Thyroid gland (tissue), 4 donors: ENCODE results near the gene S100A9. TPM values are rescaled to one million over a fixed set of nuclear protein-coding genes. Genes with fewer than 3 reads are reported as not detected.
"Not testable (repeated sequence)": the region's sequence is repeated elsewhere in the genome, so short reads cannot be mapped to it uniquely, and the experiment has no call there.

Source experiments
- DNase-seq, 2 donors: peaks; one replicate each; pipeline ENCODE4 v3.0.0-alpha.2; 2019
- H3K27ac ChIP-seq, 3 donors: fragments of 200-600 bp; sonication (generic); 1 replicate in 2 of 3; 2 replicates in 1 of 3; pipeline ENCODE4 v1.5.1; 2016 to 2019; ENCODE audit warnings: mild to moderate bottlenecking in 1 of 3, moderate library complexity in 1 of 3
- H3K27me3 ChIP-seq: fragments of 200-600 bp; sonication (generic); one replicate; pipeline ENCODE4 v1.5.1; 2019
- H3K36me3 ChIP-seq, 2 donors: fragments of 200-600 bp; sonication (generic); one replicate each; pipeline ENCODE4 v1.5.1; 2016 to 2019
- H3K4me1 ChIP-seq, 2 donors: fragments of 200-600 bp; sonication (generic); one replicate each; pipeline ENCODE4 v1.5.1; 2017 to 2019
- H3K4me3 ChIP-seq, 3 donors: fragments of 200-600 bp; sonication (generic); replicated peaks in 1 of 3; 1 replicate in 2 of 3; 2 replicates in 1 of 3; pipeline ENCODE4 v1.5.1; 2016; ENCODE audit warnings: mild to moderate bottlenecking in 1 of 3
- H3K9me3 ChIP-seq: fragments of 200-600 bp; sonication (generic); one replicate; pipeline ENCODE4 v1.5.1; 2017
- POLR2A ChIP-seq, 2 donors: fragments of 450-650 bp; IDR thresholded peaks; one replicate each; pipeline ENCODE4 v1.6.1; 2017; ENCODE audit warnings: antibody characterized with exemption in 2 of 2, mild to moderate bottlenecking in 2 of 2, moderate library complexity in 1 of 2
- WGBS, 2 donors: methylation state at CpG; one replicate each; pipeline ENCODE4 v1.1.5; 2017; 5-methylcytosine and 5-hydroxymethylcytosine counted together
- intact Hi-C: fragments of 100-400 bp; cut with DNase I; formaldehyde crosslinking; loops from one replicate; pipeline ENCODE4 v1.15.1; 2023
- total RNA-seq, 4 donors: library from RNA; depleted of rRNA; stranded (reverse); fragments of >200 nt; gene quantifications; one replicate each; pipeline ENCODE4 v1.2.3, GENCODE V29; 2016
- TF ChIP-seq, protein P1 (sequence below), 6 experiments: fragments of 200-600 bp in 3 of 6; fragments of 450-650 bp in 3 of 6; sonication (generic) in 3 of 6; IDR thresholded peaks; one replicate each; pipeline ENCODE4 v1.5.1; 2016 to 2019; ENCODE audit warnings: antibody characterized with exemption in 6 of 6, mild to moderate bottlenecking in 2 of 6, inconsistent platforms in 1 of 6, moderate library complexity in 1 of 6

The S100A9 gene
- total RNA-seq, 4 donors from 2014 or later = 36.2 to 285 (median 66.0) TPM

DNA sequence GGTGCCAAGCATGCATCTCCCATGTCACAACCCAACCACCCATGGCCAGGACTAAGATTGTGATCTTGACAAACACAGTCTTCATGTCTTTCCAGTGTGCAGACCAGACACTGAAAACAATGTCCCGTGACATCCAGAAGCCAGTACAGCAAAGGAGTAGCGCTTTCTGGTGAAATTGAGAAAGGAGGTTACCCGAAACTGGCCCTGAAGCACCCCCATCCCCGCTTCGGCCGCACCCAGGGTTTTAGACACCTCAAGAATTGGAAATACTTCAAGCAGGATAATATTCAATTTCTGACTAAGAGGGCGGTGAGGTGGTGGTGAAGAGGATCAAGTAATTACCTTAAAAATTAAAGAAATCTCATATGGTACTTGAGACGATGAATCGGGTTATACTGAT lies 43.8 kb downstream of the S100A9 start:
- Histone ChIP-seq H3K27me3 (no peaks in the 10 kb centered on the region), H3K27ac (no peak overlapping the region), H3K36me3 (no peaks in the 10 kb centered on the region), H3K9me3 (no peaks in the 10 kb centered on the region), H3K4me1 (no peaks in the 10 kb centered on the region), H3K4me3 (no peak overlapping the region)
- DNase-seq = no peak
- WGBS, 2 donors = 90 to 91% methylated on average over 9 of the region's 9 CpGs
- TF ChIP-seq, protein P1, sequence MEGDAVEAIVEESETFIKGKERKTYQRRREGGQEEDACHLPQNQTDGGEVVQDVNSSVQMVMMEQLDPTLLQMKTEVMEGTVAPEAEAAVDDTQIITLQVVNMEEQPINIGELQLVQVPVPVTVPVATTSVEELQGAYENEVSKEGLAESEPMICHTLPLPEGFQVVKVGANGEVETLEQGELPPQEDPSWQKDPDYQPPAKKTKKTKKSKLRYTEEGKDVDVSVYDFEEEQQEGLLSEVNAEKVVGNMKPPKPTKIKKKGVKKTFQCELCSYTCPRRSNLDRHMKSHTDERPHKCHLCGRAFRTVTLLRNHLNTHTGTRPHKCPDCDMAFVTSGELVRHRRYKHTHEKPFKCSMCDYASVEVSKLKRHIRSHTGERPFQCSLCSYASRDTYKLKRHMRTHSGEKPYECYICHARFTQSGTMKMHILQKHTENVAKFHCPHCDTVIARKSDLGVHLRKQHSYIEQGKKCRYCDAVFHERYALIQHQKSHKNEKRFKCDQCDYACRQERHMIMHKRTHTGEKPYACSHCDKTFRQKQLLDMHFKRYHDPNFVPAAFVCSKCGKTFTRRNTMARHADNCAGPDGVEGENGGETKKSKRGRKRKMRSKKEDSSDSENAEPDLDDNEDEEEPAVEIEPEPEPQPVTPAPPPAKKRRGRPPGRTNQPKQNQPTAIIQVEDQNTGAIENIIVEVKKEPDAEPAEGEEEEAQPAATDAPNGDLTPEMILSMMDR (IDR thresholded peaks at IDR 0.05) = no peak
- no peak for TF ChIP-seq POLR2A (IDR thresholded peaks at IDR 0.05)
- intact Hi-C loops = no loop called here

DNA sequence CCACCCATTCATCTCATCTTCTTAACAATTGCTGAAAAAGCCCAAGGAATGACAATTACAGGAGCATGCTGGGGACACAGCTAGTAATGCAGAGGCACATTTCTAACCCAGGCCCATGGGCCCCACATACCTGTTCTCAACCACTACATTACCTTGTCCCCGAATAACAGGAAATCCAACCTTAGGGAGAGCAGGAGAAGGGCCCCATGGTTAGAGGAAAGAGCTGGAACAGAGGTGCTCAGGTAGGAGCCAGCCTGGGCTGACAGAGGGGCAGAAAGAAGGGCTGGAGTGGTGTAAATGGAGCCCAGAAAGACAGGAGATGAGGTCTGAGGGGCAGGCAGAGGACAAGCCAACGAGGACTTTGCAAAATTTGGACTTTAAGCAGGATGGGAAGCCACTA lies 44.6 kb downstream of the S100A9 start:
- H3K4me1 ChIP-seq = no peaks in the 10 kb centered on the region
- H3K36me3 ChIP-seq = no peaks in the 10 kb centered on the region
- H3K27ac ChIP-seq = no peak overlapping the region
- DNase-seq = no peak
- H3K27me3 ChIP-seq = no peaks in the 10 kb centered on the region
- no peaks in the 10 kb centered on the region for H3K9me3 ChIP-seq
- TF ChIP-seq, protein P1 (IDR thresholded peaks at IDR 0.05) = no peak
- TF ChIP-seq POLR2A (IDR thresholded peaks at IDR 0.05) = no peak
- intact Hi-C loops = no loop called here
- WGBS, 2 donors = 48 to 55% methylated on average over 2 of the region's 2 CpGs
- H3K4me3 ChIP-seq = no peak overlapping the region

DNA sequence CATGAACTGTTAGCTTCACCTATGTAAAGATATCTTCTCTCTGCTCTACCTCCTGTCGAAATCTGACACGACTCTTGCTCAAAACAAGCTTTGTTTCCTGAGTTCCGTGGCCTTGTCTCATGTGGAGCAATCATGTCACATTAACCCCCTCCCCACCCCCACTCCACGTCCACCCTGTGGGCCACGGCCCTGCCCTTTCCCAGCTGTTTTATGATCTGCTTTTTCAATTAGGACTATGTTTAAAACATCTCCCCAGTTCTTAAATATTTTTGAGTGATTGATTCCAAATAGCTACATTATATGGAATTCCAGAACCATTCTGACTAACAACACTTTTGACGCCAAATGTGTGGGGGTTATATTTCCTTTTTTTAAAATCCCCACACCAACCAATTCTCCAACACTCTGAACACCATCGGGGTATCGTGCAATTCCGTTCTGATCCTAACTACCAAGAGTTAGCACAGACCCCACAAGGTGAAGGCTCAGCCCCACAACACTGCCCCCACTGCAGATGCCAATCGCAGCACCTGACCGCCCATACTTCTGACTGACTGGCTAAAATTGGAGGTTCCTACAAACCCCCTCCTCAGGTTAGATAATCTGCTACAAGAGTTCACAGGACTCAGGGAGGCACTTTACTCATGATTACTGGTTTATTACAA lies 45.9 kb downstream of the S100A9 start:
- H3K27me3 ChIP-seq = no peaks in the 10 kb centered on the region
- WGBS, 2 donors = 79 to 81% methylated on average over 11 of the region's 11 CpGs
- no peaks in the 10 kb centered on the region for H3K4me1 ChIP-seq
- TF ChIP-seq, protein P1 (IDR thresholded peaks at IDR 0.05) = no peak
- DNase-seq = no peak
- no peaks in the 10 kb centered on the region for H3K36me3 ChIP-seq
- intact Hi-C loops = no loop called here
- no peaks in the 10 kb centered on the region for H3K9me3 ChIP-seq
- H3K4me3 ChIP-seq = no peak overlapping the region
- H3K27ac ChIP-seq = no peak overlapping the region

DNA sequence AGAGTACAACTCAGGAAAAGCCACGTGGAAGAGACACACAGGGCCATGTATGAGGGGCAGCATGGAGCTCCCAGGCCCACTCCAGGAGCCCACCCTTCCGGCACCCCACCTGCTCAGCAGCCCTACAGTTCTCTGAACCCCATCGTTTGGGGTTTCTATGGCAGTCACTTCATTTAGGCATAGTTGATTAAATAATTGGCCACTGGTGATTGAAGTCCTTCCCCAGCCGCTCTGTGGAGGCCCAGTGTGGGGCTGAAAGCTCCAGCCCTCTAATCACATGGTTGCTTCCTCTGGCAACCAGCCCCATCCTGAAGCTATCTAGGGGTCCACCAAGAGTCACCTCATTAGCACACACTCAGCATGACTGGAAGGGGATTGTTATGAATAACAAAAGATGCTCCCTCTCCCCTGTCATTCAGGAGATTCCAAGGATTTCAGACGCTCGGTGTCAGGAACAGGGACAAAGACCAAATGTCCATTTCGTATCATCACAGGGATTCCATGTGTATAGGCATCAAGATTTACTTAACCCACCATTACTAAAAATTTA lies 46.5 kb downstream of the S100A9 start:
- no peaks in the 10 kb centered on the region for H3K36me3 ChIP-seq
- H3K4me3 ChIP-seq = no peak overlapping the region
- 76 to 79% methylated on average over 7 of the region's 7 CpGs for WGBS, 2 donors
- DNase-seq = no peak
- H3K9me3 ChIP-seq = no peaks in the 10 kb centered on the region
- no peaks in the 10 kb centered on the region for H3K4me1 ChIP-seq
- intact Hi-C loops = no loop called here
- no peaks in the 10 kb centered on the region for H3K27me3 ChIP-seq
- TF ChIP-seq POLR2A (IDR thresholded peaks at IDR 0.05) = no peak
- TF ChIP-seq, protein P1 (IDR thresholded peaks at IDR 0.05) = no peak
- H3K27ac ChIP-seq = no peak overlapping the region

DNA sequence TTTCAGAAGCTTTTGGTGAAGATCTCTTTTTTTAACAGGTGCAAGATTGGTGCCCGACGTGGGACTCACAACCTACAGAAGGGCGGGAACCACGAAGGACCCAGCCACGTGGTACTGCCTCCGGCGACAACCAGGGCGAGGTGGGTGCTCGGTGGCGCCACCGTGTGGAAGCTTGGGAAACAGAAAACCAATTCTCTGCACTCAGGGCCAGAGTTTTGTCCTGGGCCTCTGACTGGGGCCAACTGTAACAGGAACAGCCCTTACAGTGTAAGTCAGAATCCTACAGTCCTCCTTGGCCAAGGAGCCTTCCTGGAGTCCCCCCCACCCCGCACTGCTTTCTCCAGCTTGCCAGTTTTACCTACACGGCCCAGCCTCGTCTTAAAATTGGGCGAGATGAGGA lies 47.1 kb downstream of the S100A9 start:
- H3K36me3 ChIP-seq = no peaks in the 10 kb centered on the region
- H3K27me3 ChIP-seq = no peaks in the 10 kb centered on the region
- intact Hi-C loops = no loop called here
- DNase-seq = no peak
- H3K9me3 ChIP-seq = no peaks in the 10 kb centered on the region
- 47 to 51% methylated on average over 15 of the region's 15 CpGs for WGBS, 2 donors
- no peak overlapping the region for H3K4me3 ChIP-seq
- no peak for TF ChIP-seq POLR2A (IDR thresholded peaks at IDR 0.05)
- TF ChIP-seq, protein P1 (IDR thresholded peaks at IDR 0.05) = peak in 2 of 6 experiments; percentile 8 to 30
- no peak overlapping the region for H3K27ac ChIP-seq
- H3K4me1 ChIP-seq = no peaks in the 10 kb centered on the region

DNA sequence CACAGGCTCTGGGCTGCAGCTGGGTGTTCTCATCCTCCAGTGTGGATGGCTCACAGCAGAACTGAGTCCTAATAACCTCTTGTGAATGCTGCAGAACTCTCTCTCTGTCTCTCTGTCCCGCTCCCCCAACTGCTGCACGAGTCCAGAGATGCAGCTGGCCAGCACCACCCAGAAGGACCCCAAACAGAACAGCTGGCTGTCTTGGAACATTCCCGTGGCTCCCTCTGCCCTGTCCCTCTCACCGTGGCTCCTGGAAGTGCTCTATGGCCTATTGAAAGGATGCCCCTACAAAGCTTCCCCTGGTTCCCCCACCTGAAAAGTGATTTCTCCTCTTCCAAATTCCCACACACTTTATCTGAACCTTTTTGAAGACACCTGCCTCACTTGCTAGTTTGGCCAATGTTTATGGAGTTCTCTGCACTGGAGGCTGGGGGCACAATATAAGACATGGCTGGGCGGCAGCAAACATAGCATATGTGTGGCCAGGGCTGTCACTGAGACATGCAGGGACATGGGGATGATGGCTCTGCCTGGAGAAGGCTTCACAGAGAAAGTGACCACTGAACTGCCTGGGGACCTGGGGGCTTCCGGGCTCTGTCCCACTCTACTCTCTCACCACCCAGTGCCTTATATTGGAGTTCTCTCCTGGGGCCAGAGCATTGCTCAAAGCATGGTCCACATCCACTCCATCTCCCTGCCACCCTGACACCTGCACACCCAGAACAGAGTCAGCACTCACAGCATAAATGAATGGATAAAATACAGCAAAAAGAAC lies 48.4 kb downstream of the S100A9 start:
- H3K9me3 ChIP-seq, H3K27me3 ChIP-seq, H3K4me3 ChIP-seq, H3K27ac ChIP-seq, intact Hi-C loops, H3K4me1 ChIP-seq, H3K36me3 ChIP-seq, DNase-seq: not testable (repeated sequence)
- 75 to 80% methylated on average over 5 of the region's 6 CpGs for WGBS, 2 donors

DNA sequence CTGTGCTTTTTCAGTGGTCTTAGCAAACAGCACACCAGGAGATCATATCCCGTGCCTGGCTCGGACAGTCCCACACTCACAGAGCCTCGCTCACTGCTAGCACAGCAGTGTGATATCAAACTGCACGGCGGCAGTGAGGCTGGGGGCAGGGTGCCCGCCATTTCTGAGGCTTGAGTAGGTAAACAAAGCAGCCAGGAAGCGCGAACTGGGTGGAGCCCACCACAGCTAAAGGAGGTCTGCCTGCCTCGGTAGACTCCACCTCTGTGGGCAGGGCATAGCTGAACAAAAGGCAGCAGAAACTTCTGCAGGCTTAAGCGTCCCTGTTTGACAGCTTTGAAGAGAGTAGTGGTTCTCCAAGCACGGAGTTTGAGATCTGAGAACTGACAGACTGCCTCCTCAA lies 49.6 kb downstream of the S100A9 start:
- intact Hi-C loops = not testable (repeated sequence)

More for the DNA sequence above, 49.6 kb downstream of the S100A9 start:
- not testable (repeated sequence) for H3K27me3 ChIP-seq, H3K9me3 ChIP-seq, H3K4me3 ChIP-seq, H3K27ac ChIP-seq, H3K4me1 ChIP-seq, DNase-seq, H3K36me3 ChIP-seq
- WGBS, 2 donors = 51 to 52% methylated on average over 8 to 11 of the region's 11 CpGs
